Measurements from ENCODE around the gene SMLR1. TPM values are rescaled to one million over a fixed set of nuclear protein-coding genes. Genes with fewer than 3 reads are reported as not detected.
"Not testable (repeated sequence)": the region's sequence is repeated elsewhere in the genome, so short reads cannot be mapped to it uniquely, and the experiment has no call there.

The SMLR1 gene
- total RNA-seq, 4 donors from 2014 or later, result not detected

- DNase-seq (ENCODE audit: low spot score in 2 of 2), result no peak
- intact Hi-C loops (cut with DNase I; ENCODE audit: low total_unique reads), result no loop called here
- H3K4me3 ChIP-seq (ENCODE audit: low read depth, poor library complexity, severe bottlenecking), result no peak overlapping the region
- no peak for TF ChIP-seq CTCF (IDR thresholded peaks at IDR 0.05)
These were observed 30.8 kb upstream of the SMLR1 start for GRCh38 chr6:130796313-130796905.

- TF ChIP-seq POLR2A (IDR thresholded peaks at IDR 0.05) (no peak), CTCF (IDR thresholded peaks at IDR 0.05) (no peak)
- no peak overlapping the region for H3K4me3 ChIP-seq (ENCODE audit: low read depth, poor library complexity, severe bottlenecking)
- 93 to 96% methylated on average over 2 of the region's 2 CpGs for WGBS, 2 donors
- intact Hi-C loops (cut with DNase I; ENCODE audit: low total_unique reads), result no loop called here
- DNase-seq (ENCODE audit: low spot score in 2 of 2), result no peak
These were observed 30.1 kb upstream of the SMLR1 start for GRCh38 chr6:130797061-130797460.

- H3K4me3 ChIP-seq (ENCODE audit: low read depth, poor library complexity, severe bottlenecking); intact Hi-C loops (cut with DNase I; ENCODE audit: low total_unique reads); DNase-seq (ENCODE audit: low spot score in 2 of 2): not testable (repeated sequence)
- WGBS, 2 donors, result 98% methylated on average over 37 of the region's 37 CpGs
These were observed 25.8 kb upstream of the SMLR1 start for GRCh38 chr6:130801368-130801767.

GRCh38 chr6:130810307-130811030, 16.7 kb upstream of the SMLR1 start:
- no peak for DNase-seq (ENCODE audit: low spot score in 2 of 2)
- TF ChIP-seq POLR2A (IDR thresholded peaks at IDR 0.05) (no peak), CTCF (IDR thresholded peaks at IDR 0.05) (no peak)
- WGBS, 2 donors, result 41 to 43% methylated on average over 9 of the region's 9 CpGs
- H3K4me3 ChIP-seq (ENCODE audit: low read depth, poor library complexity, severe bottlenecking), result no peak overlapping the region
- intact Hi-C loops (cut with DNase I; ENCODE audit: low total_unique reads), result no loop called here

DNA sequence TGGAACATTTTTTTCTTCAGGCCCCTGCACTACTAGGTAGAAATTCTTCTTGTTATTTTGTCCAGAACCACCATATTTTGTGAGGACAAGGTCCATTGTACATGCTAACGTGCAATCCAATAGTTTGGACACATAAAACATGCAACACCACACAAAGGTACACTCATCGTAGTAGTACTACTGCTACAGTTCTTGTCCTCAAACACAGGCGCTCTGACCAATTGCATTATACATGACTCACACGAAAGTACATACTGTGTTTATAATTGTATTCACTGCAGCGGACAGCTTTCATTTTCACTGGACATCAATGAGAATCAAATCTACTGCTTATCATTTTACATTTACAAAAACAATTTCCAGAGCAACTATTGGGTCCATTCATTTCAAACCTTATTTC, 15.3 kb upstream of the SMLR1 start:
- 93 to 94% methylated on average over 5 of the region's 5 CpGs for WGBS, 2 donors

DNA sequence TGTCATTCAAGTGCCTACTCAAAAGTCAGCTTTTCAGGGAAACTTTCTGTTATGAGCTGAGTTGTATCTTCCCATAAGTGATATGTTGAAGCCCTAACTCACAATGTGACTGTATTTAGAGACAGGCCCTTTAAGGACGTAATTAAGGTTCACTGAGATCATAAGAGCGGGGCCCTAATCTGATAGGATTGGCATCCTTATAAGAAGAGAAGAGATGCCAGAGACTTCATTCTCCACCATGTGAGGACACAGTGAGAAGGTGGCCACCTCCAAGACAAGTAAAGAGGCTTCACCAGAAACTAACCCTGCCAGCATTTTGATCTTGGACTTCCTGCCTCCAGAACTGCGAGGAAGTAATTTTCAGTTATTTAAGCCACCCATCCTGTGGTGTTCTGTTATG, 12.7 kb upstream of the SMLR1 start:
- TF ChIP-seq CTCF (IDR thresholded peaks at IDR 0.05), result no peak
- TF ChIP-seq POLR2A (IDR thresholded peaks at IDR 0.05), result no peak
- no peak for DNase-seq (ENCODE audit: low spot score in 2 of 2)
- intact Hi-C loops (cut with DNase I; ENCODE audit: low total_unique reads), result no loop called here
- H3K4me3 ChIP-seq (ENCODE audit: low read depth, poor library complexity, severe bottlenecking), result no peak overlapping the region
- WGBS, 2 donors, result 93 to 95% methylated on average over 3 of the region's 3 CpGs

More for the DNA sequence above, 15.3 kb upstream of the SMLR1 start:
- TF ChIP-seq POLR2A (IDR thresholded peaks at IDR 0.05), result no peak
- TF ChIP-seq CTCF (IDR thresholded peaks at IDR 0.05), result no peak
- no peak overlapping the region for H3K4me3 ChIP-seq (ENCODE audit: low read depth, poor library complexity, severe bottlenecking)
- intact Hi-C loops (cut with DNase I; ENCODE audit: low total_unique reads), result no loop called here
- no peak for DNase-seq (ENCODE audit: low spot score in 2 of 2)

Data from lower leg skin (tissue), 4 donors.